Amygdala (tissue), 56 donors: ENCODE data around the gene RBM10.

ENCODE experiments used
- DNase-seq, 56 donors: peaks; one replicate each; lab custom pipeline; 2025; lab: John Stamatoyannopoulos, UW

RBM10 gene

GRCh38 chrX:47146936-47147859 lies 2.2 kb downstream of the RBM10 start:
- DNase-seq, result no peak

- no peak for DNase-seq
These were observed 3.9 kb downstream of the RBM10 start for GRCh38 chrX:47148946-47149345.

- DNase-seq, result no peak
These were observed 6.4 kb downstream of the RBM10 start for GRCh38 chrX:47151435-47151834.

- DNase-seq, result no peak
These were observed 11.8 kb downstream of the RBM10 start for GRCh38 chrX:47156611-47157520.

- DNase-seq, result no peak
These were observed 13.1 kb downstream of the RBM10 start for GRCh38 chrX:47158131-47158530.

- no peak for DNase-seq
These were observed 13.8 kb downstream of the RBM10 start for GRCh38 chrX:47158781-47159180.

GRCh38 chrX:47160781-47161180 lies 15.8 kb downstream of the RBM10 start:
- no peak for DNase-seq

- DNase-seq, result no peak
These were observed 18.0 kb downstream of the RBM10 start for GRCh38 chrX:47162927-47163583.

GRCh38 chrX:47164420-47164819 lies 19.4 kb downstream of the RBM10 start:
- DNase-seq, result no peak

- no peak for DNase-seq
These were observed 21.1 kb downstream of the RBM10 start for GRCh38 chrX:47166126-47166525.

- no peak for DNase-seq
These were observed 23.6 kb downstream of the RBM10 start for GRCh38 chrX:47168495-47169073.

GRCh38 chrX:47169273-47169672 lies 24.3 kb downstream of the RBM10 start:
- DNase-seq, result no peak

- no peak for DNase-seq
These were observed 24.9 kb downstream of the RBM10 start for GRCh38 chrX:47169726-47170515.

- DNase-seq, result no peak
These were observed 26.1 kb downstream of the RBM10 start for GRCh38 chrX:47170861-47171692.

- no peak for DNase-seq
These were observed 27.0 kb downstream of the RBM10 start for GRCh38 chrX:47171996-47172395.

- no peak for DNase-seq
These were observed 27.5 kb downstream of the RBM10 start for GRCh38 chrX:47172549-47172948.

- DNase-seq, result no peak
These were observed 28.2 kb downstream of the RBM10 start for GRCh38 chrX:47172971-47173792.

- no peak for DNase-seq
These were observed 29.4 kb downstream of the RBM10 start for GRCh38 chrX:47174376-47174775.
